GM12873 (cell line): ENCODE measurements around the gene PRMT7.

Source experiments
- TF ChIP-seq, protein P1 (sequence below): IDR thresholded peaks from 2 replicates; pipeline ENCODE4 v1.5.1; 2012; ENCODE audit warnings: low read depth, mild to moderate bottlenecking, moderate library complexity, low read length, control low read depth; ENCODE audit not compliant: insufficient read depth; ENCODE audit errors: missing control alignments

PRMT7 gene

DNA sequence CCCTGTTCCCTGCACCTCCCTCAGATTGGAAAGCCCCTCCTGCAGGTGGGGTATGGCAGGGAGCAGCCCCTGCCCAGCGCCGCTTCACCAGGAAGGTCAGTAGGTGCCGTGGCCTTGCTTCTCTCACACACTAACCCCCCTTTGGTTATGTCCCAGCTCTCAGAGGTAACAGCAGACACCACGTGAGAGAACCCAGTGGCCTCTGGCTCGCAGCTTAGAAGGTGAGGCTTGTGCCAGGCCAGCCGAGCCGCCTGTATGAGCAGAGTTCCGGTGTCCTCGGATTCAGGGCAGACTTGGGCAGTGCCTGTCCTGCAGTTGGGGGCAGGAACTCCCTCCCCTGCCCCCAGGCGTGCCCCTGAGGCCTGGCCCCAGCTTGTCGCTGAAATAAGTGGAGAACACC, 47.1 kb downstream of the PRMT7 start:
- TF ChIP-seq, protein P1, sequence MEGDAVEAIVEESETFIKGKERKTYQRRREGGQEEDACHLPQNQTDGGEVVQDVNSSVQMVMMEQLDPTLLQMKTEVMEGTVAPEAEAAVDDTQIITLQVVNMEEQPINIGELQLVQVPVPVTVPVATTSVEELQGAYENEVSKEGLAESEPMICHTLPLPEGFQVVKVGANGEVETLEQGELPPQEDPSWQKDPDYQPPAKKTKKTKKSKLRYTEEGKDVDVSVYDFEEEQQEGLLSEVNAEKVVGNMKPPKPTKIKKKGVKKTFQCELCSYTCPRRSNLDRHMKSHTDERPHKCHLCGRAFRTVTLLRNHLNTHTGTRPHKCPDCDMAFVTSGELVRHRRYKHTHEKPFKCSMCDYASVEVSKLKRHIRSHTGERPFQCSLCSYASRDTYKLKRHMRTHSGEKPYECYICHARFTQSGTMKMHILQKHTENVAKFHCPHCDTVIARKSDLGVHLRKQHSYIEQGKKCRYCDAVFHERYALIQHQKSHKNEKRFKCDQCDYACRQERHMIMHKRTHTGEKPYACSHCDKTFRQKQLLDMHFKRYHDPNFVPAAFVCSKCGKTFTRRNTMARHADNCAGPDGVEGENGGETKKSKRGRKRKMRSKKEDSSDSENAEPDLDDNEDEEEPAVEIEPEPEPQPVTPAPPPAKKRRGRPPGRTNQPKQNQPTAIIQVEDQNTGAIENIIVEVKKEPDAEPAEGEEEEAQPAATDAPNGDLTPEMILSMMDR: no peak

DNA sequence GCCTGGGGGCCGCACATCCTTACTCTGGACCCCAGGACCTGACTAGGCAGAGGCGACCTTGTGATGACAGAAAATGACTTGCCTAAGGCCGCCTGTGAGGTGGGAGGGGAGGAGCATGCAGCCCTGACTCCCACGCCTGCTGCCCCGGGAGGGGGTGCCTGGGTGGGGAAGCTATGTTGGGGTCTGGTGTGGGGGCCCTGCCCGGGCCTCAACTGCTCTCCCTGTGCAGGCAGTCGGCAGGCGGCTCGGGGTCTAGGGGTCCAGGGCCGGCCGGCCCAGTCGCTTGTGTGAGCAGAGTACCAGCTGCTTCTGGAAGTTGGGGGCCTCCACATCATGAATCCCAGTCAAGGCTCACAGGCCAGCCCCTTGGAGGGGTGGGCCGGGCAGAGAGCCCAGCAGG, 48.1 kb downstream of the PRMT7 start:
- TF ChIP-seq, protein P1: no peak

DNA sequence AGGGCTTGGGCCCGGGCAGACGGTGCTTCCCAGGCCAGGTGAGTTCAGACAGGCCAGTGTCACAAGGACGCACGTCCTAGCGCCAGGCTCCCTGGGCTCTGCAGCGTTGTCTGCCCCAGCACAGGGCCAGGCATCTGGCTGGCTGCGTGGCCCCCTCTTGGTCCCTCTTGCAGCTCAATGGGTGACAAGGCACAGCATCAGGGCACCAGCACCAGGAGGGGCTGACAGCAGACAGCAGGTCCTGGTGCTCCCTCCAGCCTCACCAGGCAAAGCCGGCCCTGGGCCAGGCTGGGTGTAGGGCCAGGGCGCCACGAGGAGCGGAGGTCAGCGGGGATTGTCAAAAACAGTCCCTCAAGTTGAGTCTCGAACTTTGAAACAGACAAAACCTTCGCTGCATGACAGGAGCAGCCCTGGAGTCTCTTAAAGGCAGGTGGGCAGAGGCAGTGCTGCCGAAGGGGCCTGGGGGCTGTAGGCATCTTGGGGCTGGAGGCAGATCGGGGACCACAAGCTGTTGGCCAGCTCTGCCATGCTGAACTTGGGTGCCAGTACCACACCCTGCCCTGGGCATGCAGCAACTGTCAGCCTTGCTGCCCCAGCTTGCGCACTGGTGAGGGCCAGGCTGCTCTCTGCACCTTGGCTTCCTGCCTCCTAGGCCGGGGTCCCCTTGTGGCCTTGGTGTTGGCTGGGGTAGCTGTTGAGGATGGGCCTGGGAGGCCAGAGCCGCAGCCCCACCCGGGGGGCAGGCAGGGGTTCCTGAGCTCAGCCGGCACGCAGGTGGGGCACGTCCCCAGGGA, 48.8 kb downstream of the PRMT7 start:
- TF ChIP-seq, protein P1: no peak

DNA sequence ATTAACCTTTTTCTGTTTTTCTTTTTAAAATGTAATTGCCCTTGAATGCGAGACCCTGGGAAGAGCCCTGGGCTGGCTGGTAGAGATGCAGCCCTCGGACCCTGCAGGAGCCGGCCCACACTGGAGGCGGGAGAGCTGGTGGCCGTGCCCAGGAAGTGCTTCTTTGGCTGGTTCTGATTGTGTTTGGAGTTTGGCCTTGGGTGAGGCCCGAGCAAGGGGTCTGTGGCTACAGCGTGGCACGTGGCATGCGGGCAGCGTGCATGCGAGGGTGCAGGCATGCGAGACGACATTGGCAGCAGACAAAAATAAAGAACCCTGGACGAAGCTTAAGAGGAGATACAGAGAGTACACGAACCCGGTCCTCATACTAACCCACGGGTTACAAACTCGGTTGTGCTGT, 49.7 kb downstream of the PRMT7 start:
- TF ChIP-seq, protein P1: no peak

DNA sequence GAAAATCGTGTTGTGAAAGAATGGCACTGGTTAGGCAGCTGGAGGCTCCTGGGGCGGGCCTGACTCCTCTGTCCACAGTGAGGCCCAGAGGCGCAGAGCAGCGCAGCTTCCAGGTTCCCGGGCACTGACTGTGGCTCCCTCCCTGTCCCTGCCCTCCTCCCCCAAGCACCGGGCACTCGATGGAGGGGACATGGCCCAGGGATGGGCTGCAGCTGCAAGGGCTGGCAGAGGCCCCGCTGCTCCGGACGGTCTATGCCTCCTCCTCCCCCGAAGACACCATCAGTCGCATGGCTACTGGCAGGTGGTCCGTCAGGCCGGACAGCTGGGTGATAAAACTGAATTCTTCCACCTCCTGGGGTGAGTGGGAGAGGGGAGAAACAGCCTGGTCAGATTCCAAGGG, 50.1 kb downstream of the PRMT7 start:
- TF ChIP-seq, protein P1: no peak

DNA sequence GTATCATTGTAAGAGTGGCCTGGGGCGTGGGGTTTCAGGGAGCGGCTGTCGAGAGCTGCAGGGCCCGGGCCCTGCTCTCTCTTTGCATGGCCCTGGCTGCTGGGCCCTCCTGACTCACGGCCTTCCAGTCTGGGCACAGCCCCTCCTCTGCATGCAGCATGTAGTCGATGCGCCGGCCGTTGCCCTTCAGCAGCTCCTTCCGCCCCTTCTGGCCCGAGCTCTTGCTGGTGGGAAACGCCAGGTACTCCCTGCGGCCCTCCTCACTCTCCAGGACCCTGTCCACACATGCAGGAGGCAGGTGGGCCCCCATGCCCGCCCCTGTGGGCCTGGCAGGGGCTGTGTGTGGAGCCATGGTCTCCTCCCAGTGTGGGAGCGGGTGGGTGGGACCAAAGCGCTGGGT, 50.7 kb downstream of the PRMT7 start:
- TF ChIP-seq, protein P1: no peak

DNA sequence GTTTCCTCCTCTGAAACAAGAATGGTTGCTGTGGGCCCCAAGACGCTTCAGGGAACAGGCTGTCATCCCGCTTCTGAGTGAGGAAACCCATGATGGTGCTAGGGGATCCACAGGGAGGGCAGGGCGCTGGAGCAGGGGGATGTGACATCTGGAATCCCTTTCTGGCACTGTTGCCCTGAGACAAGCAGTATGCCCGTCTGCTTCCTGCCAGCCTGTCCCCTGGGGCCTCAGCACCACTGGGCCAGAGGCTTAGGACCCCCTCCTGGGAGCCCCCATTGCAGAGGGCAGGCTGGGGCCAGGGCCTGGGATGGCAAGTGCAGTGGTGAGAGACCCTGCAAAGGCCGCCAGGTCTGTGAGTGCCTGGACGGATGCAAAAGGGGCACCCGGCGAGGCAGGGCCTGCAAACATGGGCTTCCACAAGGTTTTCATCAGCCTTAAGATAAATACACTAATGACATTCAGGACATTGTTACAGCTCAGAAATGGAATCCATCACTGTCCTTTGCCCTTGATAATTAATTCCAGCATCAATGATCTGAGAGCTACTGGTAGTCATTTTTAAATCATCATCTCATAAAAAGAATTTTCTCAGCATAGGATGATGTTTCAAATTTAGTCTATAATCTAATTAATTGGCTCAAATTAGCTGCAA, 51.6 kb downstream of the PRMT7 start:
- TF ChIP-seq, protein P1: no peak
